HFFc6 (cell line): Measurements from ENCODE around the gene PPM1A. TPM values are rescaled to one million over a fixed set of nuclear protein-coding genes. Genes with fewer than 3 reads are reported as not detected.

Experiments
- DNase-seq: peaks from one replicate; pipeline ENCODE4 v3.0.0-alpha.2; 2018
- H3K27ac Mint-ChIP-seq: 2 replicates; pipeline ENCODE4 v1.8.0; 2020; ENCODE audit warnings: mild to moderate bottlenecking, mixed read lengths
- H3K27me3 Mint-ChIP-seq: 2 replicates; pipeline ENCODE4 v1.8.0; 2021; ENCODE audit warnings: mild to moderate bottlenecking, moderate library complexity, mixed read lengths; ENCODE audit not compliant: insufficient read depth
- H3K36me3 Mint-ChIP-seq: 2 replicates; pipeline ENCODE4 v1.8.0; 2021; ENCODE audit warnings: low read depth, mixed read lengths
- H3K4me1 Mint-ChIP-seq: 2 replicates; pipeline ENCODE4 v1.8.0; 2020; ENCODE audit warnings: low read depth, mixed read lengths
- H3K4me3 Mint-ChIP-seq: 2 replicates; pipeline ENCODE4 v1.8.0; 2020; ENCODE audit warnings: mild to moderate bottlenecking, moderate library complexity, mixed read lengths
- H3K9me3 Mint-ChIP-seq: 2 replicates; pipeline ENCODE4 v1.8.0; 2020; ENCODE audit warnings: mild to moderate bottlenecking, mixed read lengths
- total RNA-seq, 6 experiments: library from RNA; stranded (reverse); fragmentation: NEBNext Ultra II Directional; extraction: Animal tissue kit (Norgen Biotek cat#: 25700); gene quantifications; 2 replicates in 1 of 6; 3 replicates in 5 of 6; pipeline ENCODE4 v1.2.3, GENCODE V29; 2021
- TF ChIP-seq, protein P1 (sequence below): fragments of 200-600 bp; sonication (generic); IDR thresholded peaks from 2 replicates; pipeline ENCODE4 v1.5.0; 2021; ENCODE audit warnings: antibody characterized with exemption, mild to moderate bottlenecking

Gene PPM1A
- total RNA-seq, 6 experiments from 2014 or later, result 35.2 to 38.0 (median 36.5) TPM

- Mint-ChIP-seq H3K4me1 (peaks cover 48% of the 10 kb centered on the region), H3K9me3 (no peaks in the 10 kb centered on the region), H3K36me3 (no peaks in the 10 kb centered on the region), H3K27ac (peak overlapping the region; percentile 99), H3K27me3 (peaks cover 2% of the 10 kb centered on the region; the same call in 1 of the 2 replicates), H3K4me3 (peak overlapping the region; percentile 92)
- TF ChIP-seq, protein P1, sequence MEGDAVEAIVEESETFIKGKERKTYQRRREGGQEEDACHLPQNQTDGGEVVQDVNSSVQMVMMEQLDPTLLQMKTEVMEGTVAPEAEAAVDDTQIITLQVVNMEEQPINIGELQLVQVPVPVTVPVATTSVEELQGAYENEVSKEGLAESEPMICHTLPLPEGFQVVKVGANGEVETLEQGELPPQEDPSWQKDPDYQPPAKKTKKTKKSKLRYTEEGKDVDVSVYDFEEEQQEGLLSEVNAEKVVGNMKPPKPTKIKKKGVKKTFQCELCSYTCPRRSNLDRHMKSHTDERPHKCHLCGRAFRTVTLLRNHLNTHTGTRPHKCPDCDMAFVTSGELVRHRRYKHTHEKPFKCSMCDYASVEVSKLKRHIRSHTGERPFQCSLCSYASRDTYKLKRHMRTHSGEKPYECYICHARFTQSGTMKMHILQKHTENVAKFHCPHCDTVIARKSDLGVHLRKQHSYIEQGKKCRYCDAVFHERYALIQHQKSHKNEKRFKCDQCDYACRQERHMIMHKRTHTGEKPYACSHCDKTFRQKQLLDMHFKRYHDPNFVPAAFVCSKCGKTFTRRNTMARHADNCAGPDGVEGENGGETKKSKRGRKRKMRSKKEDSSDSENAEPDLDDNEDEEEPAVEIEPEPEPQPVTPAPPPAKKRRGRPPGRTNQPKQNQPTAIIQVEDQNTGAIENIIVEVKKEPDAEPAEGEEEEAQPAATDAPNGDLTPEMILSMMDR, result no peak
- peak; percentile 81 for DNase-seq
Observed at GRCh38 chr14:60247994-60248696, 876 bp upstream of the PPM1A start.

DNA sequence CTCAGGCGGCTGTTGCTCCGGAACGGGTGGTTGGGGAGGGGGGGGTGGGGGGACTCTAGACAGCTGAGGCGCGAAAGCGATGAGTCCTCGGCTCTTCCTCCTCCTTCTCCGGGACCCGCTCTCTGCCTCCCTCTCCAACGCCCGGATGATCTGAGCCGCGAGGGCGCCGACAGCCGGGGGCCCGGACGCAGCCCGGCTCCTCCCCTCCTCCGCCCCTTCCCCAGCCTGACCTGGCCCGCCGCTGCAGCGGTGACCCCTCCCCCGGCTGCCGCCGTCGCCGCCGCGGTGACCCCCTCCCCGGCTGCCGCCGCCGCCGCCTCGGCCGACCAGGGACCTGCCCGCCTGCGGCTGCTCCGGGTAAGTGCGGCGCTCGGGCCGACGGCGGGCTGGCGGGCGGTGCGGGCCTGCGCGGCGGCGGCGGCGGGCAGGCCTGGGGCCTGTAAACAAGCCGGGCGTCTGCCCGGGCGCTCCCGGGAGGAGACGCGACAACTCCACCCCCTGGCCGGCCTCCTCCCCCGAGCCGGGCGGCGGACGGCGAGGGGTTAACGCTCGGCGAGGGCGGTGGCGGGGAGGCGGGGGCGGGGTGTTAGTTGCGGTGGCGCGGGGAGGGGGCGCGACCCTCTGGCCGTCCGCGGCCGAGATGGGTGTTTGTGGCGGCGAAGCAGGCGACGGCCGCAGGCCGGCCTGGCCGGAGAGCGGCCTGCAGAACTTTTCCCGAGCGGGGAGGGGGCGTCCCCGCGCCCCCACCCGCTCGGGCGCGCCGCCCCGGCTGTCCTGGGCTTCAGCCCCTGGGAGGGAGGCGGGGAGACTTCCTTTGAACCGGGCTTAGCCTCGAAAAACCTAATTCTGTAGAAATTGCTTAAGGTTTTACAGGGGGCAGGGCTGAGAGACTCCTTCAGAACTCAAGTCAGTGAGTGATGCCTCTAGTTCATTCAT lies 568 bp downstream of the PPM1A start:
- Mint-ChIP-seq H3K9me3 (no peaks in the 10 kb centered on the region), H3K36me3 (no peaks in the 10 kb centered on the region), H3K27me3 (peaks cover 2% of the 10 kb centered on the region; the same call in 1 of the 2 replicates), H3K4me1 (peaks cover 51% of the 10 kb centered on the region), H3K27ac (peak overlapping the region; percentile 77), H3K4me3 (peak overlapping the region; percentile 93)
- TF ChIP-seq, protein P1, result no peak
- peak; percentile 13 for DNase-seq

GRCh38 chr14:60250257-60251035 lies 1.4 kb downstream of the PPM1A start:
- DNase-seq, result no peak
- Mint-ChIP-seq H3K4me1 (peaks cover 51% of the 10 kb centered on the region), H3K36me3 (no peaks in the 10 kb centered on the region), H3K27ac (peak overlapping the region; percentile 77), H3K4me3 (peak overlapping the region; percentile 93), H3K27me3 (peaks cover 2% of the 10 kb centered on the region; the same call in 1 of the 2 replicates), H3K9me3 (no peaks in the 10 kb centered on the region)
- TF ChIP-seq, protein P1, result no peak

GRCh38 chr14:60251877-60252276 lies 2.9 kb downstream of the PPM1A start:
- Mint-ChIP-seq H3K27ac (peak overlapping the region; percentile 44; the same call in 1 of the 2 replicates), H3K4me1 (peaks cover 49% of the 10 kb centered on the region), H3K4me3 (peak overlapping the region; percentile 93), H3K27me3 (peaks cover 2% of the 10 kb centered on the region; the same call in 1 of the 2 replicates), H3K9me3 (no peaks in the 10 kb centered on the region), H3K36me3 (no peaks in the 10 kb centered on the region)
- no peak for DNase-seq
- TF ChIP-seq, protein P1, result no peak

DNA sequence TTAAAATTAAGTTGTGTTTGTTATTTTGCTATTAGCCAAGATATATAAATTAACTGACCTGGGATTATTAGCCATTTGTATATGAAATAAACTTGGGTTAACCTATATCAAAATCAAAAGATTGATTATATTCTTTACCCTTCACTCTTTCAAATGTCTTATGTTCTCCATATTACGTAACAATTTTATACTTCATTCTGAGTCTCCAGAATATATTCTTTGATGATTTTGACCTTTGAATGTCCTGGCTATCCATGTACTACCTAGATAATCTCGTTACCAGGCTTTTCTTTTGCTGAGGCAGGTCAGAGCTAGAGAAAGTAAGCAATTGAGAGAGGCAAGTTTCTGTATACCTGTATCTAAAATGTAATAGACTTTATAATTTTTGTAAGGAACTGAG lies 3.6 kb downstream of the PPM1A start:
- Mint-ChIP-seq H3K27me3 (peaks cover 2% of the 10 kb centered on the region; the same call in 1 of the 2 replicates), H3K36me3 (no peaks in the 10 kb centered on the region), H3K9me3 (no peaks in the 10 kb centered on the region), H3K4me1 (peaks cover 44% of the 10 kb centered on the region), H3K27ac (no peak overlapping the region), H3K4me3 (no peak overlapping the region)
- TF ChIP-seq, protein P1, result no peak
- no peak for DNase-seq
